ENCODE measurements around the gene SCGB3A1.

SCGB3A1 gene, protein sequence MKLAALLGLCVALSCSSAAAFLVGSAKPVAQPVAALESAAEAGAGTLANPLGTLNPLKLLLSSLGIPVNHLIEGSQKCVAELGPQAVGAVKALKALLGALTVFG

GRCh38 chr5:180591311-180591887 lies at the start of gene SCGB3A1:
TSS of gene SCGB3A1 (minus strand) at chr5:180591499. CDS start at chr5:180591462, 37 bp downstream.
- DNase-seq, result no peak

GRCh38 chr5:180640611-180640860 lies 49.2 kb upstream of the SCGB3A1 start:
- DNase-seq, result no peak

DNA sequence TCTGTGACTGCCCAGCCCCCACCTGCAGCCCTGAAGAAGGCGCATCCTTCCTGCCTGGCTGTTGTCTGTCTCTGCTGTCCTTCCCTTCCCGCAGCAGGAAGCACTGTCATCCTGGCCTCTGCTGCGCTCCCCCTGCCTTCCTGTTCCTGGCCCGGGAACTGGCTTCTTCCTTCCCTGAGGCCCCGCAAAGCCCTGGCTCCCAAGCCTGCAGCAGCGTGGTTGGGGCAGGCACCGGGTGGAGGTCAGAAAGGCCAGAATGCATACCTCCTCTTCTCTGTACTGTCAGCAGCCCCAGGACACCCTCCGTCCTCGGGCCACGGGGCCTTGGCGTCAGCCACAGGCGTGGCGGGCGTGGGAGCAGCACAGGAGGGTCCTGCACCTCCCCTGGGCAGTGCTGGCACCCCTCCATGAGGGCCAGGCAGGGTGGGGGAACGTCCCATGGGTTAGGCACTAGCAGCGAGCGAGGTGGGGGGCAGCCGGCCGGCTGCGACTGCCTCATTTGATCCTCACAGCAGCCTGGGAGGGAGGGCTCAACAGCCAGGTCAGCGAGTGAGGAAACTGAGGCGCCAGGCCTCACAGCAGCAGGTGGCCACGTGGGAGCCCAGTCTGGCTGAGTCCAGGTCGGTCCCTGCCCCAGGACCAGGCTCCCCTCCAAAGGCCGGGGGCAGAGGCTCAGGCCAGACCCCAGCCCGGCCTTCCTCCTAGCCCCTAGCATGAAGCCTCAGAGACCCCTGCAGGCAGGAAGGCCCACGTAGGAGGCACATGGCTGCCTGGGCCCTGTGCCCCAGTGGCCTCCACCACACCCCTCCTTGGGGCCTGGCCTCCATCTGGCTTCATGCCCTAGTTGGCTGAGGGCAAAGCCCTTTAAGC lies 48.7 kb upstream of the SCGB3A1 start:
- DNase-seq, result no peak

DNA sequence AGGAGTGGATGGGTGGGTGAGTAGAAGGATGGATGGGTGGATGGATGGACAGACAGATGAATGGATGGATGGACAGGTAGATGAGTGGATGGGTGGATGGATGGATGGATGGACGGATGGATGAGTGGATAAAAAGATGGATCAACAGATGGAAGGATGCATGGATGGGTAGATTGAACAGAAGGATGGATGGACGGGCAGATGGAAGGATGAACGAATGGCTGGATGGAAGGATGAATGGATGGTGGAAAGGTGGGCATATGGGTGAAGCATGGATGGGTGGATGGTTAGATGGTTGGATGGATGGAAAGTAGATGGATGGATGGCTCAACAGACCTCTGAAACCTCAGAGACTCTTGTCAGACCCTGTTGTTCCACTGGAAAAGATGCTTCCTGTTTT lies 48.0 kb upstream of the SCGB3A1 start:
- DNase-seq, result no peak

- no peak for DNase-seq
Observed at GRCh38 chr5:180637962-180638680, 46.8 kb upstream of the SCGB3A1 start.

- no peak for DNase-seq
Observed at GRCh38 chr5:180636403-180637075, 45.2 kb upstream of the SCGB3A1 start.

DNA sequence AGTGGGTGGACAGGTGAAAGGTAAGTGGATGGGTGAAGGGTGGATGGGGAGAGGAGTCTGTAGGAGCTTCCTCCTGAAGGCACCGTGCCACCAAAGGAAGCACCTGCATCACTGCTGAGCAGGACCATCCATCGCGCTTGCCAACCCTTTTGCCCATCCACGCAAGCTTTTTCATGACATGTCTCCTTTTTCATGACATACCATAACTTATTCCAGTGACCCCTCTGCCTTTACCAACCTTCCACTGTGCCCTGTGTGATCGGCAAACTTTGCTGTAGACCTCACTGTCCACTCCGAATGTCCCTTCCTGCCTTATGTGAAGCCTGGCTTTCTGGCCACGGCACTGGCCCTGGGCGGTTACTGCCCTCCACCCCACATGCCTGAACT lies 44.7 kb upstream of the SCGB3A1 start:
- DNase-seq, result no peak

DNA sequence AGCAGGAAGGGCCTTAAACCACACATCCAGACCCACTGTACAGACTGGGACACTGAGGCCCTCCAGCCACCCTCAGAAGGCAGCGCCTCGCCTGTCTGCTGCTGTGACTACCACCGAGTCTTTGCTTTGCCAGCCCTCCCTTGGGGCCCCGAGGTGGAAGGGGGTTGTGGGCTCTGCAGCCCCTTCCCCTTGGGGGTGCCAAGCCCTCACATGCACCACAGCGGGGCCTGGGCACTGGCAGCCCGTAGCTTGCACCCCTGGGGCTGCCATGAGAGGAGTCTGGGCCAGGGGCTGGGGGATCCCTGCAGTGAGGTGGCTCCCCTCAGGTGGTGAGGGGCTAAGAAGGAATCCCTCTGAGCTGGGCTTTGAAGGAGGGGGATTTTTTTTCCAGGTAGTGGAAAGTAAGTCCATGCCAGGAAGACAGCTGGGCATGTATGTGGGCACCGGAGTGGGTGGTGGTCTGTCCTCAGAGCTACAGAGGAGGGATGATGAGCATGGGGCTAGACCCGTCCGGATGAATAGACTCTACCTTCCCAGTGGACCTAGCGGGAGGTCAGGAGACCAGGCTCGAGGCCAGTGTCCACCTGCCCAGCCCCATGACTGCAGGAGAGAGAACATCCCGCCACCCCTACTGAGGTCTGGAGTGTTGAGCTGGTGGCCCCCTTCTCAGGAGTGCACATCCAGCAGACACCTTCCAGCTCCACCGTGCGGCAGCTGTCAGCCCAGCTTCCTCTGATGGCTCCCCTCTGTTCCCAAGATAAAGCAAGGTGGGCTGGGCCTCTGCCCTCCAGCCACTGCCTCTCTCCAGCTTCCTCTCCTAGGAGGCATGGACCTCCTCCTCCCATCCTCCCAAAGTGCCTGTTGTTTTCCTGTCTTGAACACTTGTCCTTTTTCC lies 42.2 kb upstream of the SCGB3A1 start:
- no peak for DNase-seq

DNA sequence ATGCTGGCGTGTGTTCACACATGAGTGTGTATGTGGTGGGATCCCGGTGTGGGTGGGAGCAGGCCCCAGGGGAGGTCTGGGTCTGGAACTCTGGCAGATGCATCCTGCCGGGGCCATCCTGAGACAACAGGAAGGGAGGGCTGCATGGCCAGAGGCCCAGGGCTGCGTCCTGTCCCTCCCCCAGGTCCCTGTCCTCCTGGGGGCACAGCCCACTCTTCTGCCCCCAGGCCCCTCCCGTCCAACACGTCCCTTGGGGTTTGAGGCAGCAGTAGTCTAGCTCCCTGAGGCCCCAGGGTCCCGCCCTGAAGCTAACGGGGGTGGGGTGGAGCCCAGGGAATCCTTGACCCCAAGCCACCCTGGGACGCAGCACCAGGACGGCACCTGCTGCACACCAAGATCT lies 41.5 kb upstream of the SCGB3A1 start:
- DNase-seq, result no peak

- DNase-seq, result no peak
Observed at GRCh38 chr5:180631549-180632383, 40.5 kb upstream of the SCGB3A1 start.

DNA sequence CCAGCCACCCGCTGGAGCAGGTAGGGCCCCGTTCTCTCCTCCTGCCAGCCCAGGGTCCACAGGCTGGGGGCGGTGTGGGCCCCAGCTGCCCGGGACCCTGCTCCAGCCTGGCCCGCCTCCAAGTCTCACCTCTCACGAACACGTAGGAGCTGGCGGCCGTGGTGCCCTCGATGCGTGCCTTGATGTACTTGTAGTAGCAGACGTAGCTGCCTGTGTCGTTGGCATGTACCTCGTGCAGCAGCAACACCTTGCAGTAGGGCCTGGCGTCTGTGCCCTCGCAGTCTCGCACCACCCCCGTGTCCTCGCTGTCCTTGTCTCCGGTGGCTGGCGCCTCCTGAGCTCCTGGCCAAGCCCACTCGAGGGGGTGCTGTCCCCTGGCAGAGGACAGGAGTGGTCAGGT lies 39.1 kb upstream of the SCGB3A1 start:
- no peak for DNase-seq

DNA sequence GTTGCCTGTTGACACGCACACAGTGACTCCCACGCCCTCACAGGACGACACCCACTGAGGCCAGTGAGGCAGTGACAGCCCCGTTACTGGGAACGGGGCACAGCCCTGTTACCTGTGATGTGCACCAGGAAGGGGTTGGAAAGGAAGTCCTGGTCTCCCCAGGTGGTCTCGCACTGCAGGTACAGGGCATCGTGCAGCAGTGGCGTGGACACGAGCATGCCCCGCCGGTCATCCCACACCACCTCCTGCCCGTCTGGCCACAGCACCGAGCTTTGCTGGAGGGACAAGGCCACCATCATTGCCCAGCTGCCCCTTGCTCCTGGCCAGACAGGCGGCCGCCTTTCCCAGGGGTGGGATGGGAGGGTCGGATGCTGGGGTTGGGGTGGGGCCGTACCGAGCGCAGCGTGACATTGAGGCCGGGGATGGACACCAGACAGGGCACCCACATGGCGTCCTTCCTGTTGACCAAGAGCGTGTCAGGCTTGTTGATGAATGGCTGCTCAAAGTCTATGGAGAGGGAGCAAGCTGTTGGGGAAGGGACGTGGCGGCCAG lies 38.6 kb upstream of the SCGB3A1 start:
- no peak for DNase-seq

- DNase-seq, result no peak
Observed at GRCh38 chr5:180628827-180629750, 37.8 kb upstream of the SCGB3A1 start.

DNA sequence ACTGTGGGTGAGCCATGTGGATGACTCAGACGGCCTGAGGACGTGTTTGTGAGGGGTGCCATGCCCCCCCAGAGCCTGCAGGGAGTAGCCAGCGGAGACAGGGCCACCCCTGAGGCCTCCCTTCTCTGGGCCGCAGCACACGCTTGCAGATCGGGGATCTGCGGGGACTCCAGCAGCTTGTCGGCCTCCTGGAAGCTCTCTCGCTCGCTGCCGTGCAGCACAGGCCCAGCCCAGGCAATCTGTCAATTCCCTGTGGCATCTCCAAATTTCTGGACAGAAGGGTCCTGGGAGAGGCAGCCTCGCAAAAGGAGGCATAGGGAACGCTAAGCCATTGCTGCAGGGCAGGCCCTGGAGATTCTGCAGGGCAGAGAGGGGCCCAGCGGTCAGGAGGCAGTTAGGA lies 36.9 kb upstream of the SCGB3A1 start:
- no peak for DNase-seq

DNA sequence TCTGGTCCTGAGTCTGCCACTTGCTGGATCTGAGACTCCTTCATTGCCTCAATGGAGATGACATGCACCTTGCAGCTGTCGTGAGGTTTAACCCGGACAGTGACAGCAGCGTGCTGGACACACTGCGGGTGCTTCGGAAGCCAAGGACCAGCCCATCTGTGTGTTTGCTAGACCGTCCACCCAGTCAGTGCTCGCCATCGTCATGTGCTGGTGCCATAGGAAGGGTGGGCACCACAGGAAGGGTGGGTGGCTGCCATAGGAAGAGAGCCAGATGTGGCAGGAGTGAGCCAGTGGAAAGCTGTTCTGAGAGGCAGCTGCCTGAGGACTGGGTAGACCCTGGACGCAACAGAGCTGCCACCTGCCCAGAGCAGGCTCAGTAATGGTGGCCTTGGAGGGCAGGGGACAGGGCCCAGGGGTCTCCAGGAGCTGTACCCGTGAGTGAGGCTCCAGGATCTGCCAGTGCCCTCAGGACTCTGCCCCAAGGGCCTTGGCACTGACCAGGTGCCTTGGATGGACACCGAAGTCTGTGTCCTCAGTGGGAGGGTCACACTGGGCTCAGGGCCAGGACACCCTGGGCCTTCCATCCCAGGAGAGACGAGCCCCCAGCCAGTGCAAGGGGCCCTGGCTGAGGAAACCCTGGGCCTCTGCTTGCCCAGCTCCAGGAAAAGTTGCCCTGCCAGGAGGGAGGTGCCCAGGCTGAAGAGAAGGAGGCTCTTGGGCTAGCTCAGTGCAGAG lies 36.3 kb upstream of the SCGB3A1 start:
- no peak for DNase-seq

DNA sequence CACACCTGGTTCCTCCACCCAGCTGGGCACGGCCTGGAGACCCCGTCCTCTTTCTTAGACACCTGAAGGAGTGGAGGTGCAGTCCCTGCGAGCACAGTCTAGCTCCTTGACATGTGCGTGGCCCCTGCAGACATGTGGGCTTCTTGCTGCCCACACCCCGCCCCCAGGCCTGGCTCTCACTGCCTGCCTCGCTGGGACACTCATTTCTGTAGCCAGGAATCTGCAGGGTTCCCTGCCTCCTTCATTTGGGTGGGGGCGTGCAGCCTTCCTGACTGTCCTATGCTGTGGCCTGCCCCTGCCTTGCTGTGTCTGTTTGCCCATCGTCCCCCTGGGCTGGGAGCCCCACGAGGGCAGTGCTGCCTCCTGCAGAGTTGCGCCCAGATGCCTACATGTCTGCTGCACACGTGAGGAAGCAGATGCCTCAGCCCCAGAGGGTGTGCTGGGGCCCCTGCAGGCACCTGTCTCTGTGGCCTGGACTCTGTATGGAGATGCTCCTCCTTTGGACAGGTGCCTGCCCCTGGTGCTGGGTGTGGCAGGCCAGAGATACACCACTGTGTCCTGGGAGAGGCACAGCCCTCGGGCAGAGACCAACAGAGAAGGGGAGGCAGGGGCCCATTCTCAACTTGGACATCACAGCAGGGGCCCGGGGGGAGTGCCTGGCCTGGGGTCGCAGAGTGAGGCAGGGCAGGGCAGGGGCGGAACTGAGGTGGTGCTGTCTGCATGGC lies 35.5 kb upstream of the SCGB3A1 start:
- DNase-seq, result no peak

- no peak for DNase-seq
Observed at GRCh38 chr5:180625791-180626660, 34.7 kb upstream of the SCGB3A1 start.
